HG03565 (cell line): ENCODE measurements around the gene C11orf16.
"Not testable (repeated sequence)": the region's sequence is repeated elsewhere in the genome, so short reads cannot be mapped to it uniquely, and the experiment has no call there.

Experiments used
- ATAC-seq: cut with Tn5 transposase; IDR thresholded peaks from one replicate; pipeline ENCODE4 v1.9.1; 2021; ENCODE audit warnings: mild to moderate bottlenecking, moderate library complexity; ENCODE audit not compliant: unreplicated experiment

The C11orf16 gene

GRCh38 chr11:8937159-8937558, 4.4 kb upstream of the C11orf16 start:
- ATAC-seq = peak; percentile 54

- ATAC-seq = not testable (repeated sequence)
Observed at GRCh38 chr11:8935789-8936188, 3.0 kb upstream of the C11orf16 start.

GRCh38 chr11:8934742-8935488, 2.2 kb upstream of the C11orf16 start:
- ATAC-seq = no peak

GRCh38 chr11:8933931-8934330, 1.2 kb upstream of the C11orf16 start:
- no peak for ATAC-seq

- ATAC-seq = no peak
Observed at GRCh38 chr11:8930456-8931175, 2.1 kb downstream of the C11orf16 start.

- ATAC-seq = no peak
Observed at GRCh38 chr11:8928981-8929615, 3.6 kb downstream of the C11orf16 start.

- no peak for ATAC-seq
Observed at GRCh38 chr11:8928205-8928604, 4.5 kb downstream of the C11orf16 start.

- no peak for ATAC-seq
Observed at GRCh38 chr11:8927233-8927632, 5.5 kb downstream of the C11orf16 start.

GRCh38 chr11:8926236-8926635, 6.5 kb downstream of the C11orf16 start:
- ATAC-seq = no peak

GRCh38 chr11:8925711-8926110, 7.0 kb downstream of the C11orf16 start:
- no peak for ATAC-seq

GRCh38 chr11:8922691-8923090, 10.1 kb downstream of the C11orf16 start:
- no peak for ATAC-seq

- no peak for ATAC-seq
Observed at GRCh38 chr11:8917157-8917825, 15.5 kb downstream of the C11orf16 start.

GRCh38 chr11:8914661-8915018, 18.1 kb downstream of the C11orf16 start:
- ATAC-seq = no peak

GRCh38 chr11:8913961-8914660, 18.6 kb downstream of the C11orf16 start:
- ATAC-seq = no peak

GRCh38 chr11:8911029-8911823, 21.5 kb downstream of the C11orf16 start, which contains the start of gene AKIP1:
Gene AKIP1, plus strand, starts transcription at chr11:8911189. Its CDS starts 261 bp downstream, at chr11:8911450.
- peak; percentile 81 for ATAC-seq

- no peak for ATAC-seq
Observed at GRCh38 chr11:8910649-8911026, 22.1 kb downstream of the C11orf16 start.

- no peak for ATAC-seq
Observed at GRCh38 chr11:8908099-8908498, 24.6 kb downstream of the C11orf16 start.

- no peak for ATAC-seq
Observed at GRCh38 chr11:8907116-8907515, 25.6 kb downstream of the C11orf16 start.

GRCh38 chr11:8905528-8906165, 27.1 kb downstream of the C11orf16 start:
- ATAC-seq = no peak
